T follicular helper cell (primary cell): ENCODE data around the gene MRPS16.

Experiments
- DNase-seq: peaks from one replicate; pipeline ENCODE4 v3.0.0-alpha.2; 2020; ENCODE audit warnings: low read depth

MRPS16 gene

DNA sequence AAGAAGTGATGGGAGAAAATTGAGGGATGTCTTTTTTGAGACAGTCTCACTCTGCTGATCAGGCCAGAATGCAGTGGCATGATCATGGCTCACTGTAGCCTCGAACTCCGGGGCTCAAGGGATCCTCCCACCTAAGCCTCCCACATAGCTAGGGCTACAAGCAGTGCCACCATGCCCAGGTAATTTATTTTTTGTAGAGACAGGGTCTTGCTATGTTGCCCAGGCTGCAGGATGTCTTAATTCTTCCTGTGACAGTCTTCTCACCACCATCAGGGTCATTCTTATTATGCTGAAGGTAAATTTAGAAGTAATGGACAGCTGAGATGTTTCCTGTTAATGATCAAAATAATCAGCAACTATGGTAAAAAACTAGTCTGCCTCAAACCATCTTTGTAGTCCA lies 12.5 kb downstream of the MRPS16 start:
- DNase-seq, result no peak

DNA sequence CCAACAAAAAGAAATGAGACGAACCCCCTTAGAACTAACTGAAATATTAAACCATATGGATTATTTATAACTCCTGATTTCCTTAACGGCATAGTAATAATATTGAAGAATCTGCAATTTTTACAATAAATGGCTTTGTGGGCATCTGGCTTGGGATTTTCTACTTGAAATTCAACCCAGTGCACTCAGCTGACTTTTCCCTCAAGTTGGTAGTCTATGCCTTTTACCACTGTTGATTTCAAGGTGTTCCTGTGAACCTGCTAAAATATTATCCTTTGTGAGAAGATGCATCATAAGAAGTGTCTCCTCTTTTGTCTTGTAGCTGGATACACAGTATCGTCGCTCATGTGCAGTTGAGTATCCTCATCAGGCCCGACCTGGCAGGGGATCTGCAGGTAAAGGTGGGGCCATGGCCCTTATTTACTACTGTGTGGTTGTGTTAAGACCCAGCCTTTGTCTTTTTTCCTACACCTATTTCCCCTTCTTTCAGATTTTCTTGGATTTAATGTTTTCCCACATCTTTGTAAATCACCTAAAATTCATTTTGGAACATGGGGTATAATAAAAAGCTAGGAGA lies 13.4 kb downstream of the MRPS16 start:
- DNase-seq, result no peak

GRCh38 chr10:73234695-73235094 lies 17.7 kb downstream of the MRPS16 start:
- no peak for DNase-seq

GRCh38 chr10:73233883-73234282 lies 18.6 kb downstream of the MRPS16 start:
- DNase-seq, result no peak

- DNase-seq, result no peak
Measured at GRCh38 chr10:73232887-73233286, 19.6 kb downstream of the MRPS16 start.

GRCh38 chr10:73229567-73229966 lies 22.9 kb downstream of the MRPS16 start:
- DNase-seq, result no peak

DNA sequence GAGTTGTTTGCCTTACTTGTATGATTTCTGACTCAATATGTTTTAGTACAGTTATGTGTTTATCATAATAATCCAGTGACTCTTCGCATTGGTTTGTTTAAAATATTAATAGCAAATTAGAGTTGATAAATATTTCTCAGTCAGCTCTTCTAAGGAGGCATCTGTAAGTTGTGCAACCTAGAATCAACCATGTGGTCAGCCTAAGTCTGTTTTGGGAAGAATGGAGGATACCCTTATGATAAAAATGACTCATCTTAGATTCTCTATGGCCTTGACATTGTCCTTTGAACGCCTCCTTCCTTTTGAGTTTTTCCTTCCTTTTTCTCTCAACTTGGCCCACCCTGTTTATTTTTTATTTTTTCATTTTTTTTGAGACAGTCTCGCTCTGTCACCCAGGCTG lies 24.2 kb downstream of the MRPS16 start:
- no peak for DNase-seq

DNA sequence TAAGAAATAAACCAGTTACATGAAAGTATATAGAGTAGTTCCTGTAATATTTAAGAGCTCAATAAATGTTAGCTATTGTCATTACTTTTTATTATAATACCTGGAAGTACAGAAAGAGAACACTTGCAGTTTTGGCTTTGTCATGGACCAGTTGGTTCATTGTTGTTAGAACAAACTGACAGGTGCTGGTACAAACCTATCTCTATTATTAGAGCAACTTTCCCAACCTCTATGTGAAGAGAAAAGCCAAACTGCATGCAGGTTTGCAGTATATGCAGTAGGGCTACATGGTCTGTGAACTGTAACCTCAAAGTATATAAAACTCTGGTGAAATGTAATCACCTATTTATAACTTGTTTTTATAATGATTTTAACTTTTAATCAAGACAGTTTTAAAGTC lies 25.8 kb downstream of the MRPS16 start:
- no peak for DNase-seq

- no peak for DNase-seq
Measured at GRCh38 chr10:73225518-73225917, 26.9 kb downstream of the MRPS16 start.

- DNase-seq, result no peak
Measured at GRCh38 chr10:73220989-73221388, 31.5 kb downstream of the MRPS16 start.

GRCh38 chr10:73219384-73219783 lies 33.1 kb downstream of the MRPS16 start:
- DNase-seq, result no peak

DNA sequence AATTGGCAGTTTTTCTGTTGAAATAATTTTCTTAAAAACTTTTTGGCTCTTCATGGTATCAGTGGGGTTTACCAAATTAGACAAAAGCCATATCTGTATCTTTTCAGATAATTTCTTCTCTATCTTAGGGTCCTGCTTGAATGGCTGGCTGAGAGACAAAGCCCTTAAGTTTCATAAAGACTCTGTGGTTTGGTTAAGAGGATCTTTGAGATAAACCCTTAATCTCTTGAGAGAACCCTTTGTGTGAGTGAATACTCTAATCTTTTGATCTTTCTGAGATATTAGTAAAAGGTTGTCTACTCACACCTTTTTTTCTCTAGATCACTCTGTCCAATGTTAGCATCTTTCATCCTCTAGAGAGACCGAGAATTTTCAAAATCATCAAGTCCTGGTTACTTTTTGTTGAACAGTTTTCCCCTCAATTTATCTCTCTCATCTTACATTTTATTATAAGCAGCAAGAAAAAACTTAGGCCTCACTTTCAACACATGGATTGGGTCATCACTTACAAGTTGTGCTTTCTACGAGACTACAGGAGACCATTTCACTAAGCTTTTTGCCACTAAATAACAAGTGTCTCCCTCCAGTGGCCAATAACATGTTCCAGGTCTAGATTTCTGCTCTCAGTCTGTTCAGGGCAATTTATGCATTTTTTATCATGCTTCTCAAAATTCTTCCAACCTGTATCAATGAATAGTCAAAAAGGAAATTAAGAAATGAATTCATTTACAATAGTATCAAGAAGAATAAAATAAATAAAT lies 33.8 kb downstream of the MRPS16 start:
- DNase-seq, result no peak

DNA sequence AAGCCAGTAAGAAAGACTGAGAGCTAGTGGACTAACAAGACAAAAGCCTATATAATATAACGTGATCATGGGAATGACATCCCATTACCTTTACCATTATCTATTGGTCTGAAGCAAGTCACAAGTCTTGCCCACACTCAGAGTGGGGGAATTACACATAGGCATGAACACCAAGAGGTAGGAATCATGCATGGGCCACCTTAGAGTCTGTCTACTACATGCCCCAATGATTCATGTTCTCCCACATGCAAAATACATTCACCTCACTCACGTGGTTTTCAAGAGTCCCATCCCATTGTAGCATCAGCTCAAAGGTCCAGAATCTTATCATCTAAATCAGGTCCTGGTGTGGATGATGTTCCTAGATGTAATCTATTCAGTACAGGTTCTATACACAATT lies 34.8 kb downstream of the MRPS16 start:
- no peak for DNase-seq

DNA sequence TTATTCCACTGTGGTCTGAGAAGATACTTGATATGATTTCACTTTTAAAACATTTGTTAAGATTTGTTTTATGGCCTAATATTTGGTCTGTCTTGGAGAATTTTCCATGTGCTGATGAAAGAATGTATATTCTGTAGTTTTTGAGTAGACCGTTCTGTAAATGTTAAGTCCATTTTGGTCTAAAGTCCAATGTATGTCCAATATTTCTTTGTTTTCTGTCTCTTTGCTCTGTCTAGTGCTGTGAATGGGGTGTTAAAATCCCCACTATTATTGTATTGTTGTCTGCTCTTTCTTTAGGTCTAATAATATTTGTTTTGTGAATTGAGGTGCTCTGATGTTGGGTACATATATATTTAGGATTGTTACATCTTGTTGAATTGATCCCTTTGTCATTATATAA lies 36.7 kb downstream of the MRPS16 start:
- no peak for DNase-seq

- no peak for DNase-seq
Measured at GRCh38 chr10:73211106-73211811, 41.2 kb downstream of the MRPS16 start.

DNA sequence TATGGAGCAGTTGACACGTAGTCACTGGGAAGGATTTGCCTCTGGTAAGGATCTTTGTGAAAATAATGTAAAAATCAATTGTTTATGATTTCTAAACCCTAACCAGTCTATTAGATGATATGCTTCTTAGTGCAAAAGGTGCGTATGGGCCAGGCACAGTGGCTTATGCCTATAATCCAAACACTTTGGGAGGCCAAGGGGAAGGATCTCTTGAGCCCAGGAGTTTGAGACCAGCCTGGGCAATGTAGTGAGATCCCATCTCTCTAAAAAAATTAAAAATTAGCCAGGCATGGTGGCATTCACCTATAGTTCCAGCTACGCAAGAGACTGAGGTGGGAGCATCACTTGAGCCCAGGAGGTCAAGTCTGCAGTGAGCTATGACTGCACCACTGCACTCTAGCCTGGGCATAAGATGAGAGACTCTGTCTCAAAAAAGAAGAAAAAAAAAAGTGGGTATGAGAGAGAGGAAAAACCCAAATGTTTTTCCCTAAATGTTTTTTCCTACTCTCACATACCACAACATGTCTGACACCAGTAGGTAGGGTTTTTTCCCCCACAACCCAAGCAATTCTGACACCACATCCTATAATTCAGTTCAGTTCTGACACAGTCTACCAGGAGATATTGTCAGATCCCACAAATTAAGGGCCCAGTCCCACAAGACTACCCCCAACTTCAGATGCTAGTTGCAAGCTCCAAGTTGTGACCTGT lies 41.9 kb downstream of the MRPS16 start:
- DNase-seq, result no peak

GRCh38 chr10:73209705-73210104 lies 42.7 kb downstream of the MRPS16 start:
- no peak for DNase-seq

DNA sequence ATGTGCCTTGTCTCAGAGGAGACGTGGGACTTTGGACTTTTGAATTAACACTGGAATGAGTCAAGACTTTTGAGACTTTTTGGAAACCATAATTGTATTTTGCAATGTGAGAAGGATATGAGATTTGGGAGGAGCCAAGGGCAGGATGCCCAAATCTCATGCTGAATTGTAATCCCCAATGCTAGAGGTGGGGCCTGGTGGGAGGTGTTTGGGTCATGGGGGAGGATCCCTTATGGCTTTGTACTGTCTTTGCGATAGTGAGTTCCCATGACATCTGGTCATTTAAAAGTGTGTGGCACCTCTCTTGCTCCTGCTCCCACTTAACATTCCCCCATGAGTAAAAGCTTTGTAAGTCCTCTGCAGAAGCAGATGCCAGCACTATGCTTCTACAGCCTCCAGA lies 44.6 kb downstream of the MRPS16 start:
- no peak for DNase-seq

- no peak for DNase-seq
Measured at GRCh38 chr10:73206385-73206784, 46.1 kb downstream of the MRPS16 start.

DNA sequence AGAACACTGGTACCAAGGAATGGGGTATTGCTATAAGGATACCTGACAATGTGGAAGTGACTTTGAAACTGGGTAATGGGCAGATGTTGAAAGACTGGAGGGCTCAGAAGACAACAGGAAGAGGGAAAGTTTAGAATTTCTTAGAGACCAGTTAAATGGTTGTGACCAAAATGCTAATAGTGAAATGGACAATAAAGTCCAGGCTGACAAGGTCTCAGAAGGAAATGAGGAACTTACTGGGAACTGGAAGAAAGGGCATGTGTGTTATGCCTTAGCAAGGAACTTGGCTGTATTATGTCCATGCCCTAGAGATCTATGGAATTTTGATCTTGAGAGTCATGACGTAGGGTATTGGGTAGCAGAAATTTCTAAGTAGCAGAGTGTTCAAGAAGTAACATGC lies 46.6 kb downstream of the MRPS16 start:
- no peak for DNase-seq

DNA sequence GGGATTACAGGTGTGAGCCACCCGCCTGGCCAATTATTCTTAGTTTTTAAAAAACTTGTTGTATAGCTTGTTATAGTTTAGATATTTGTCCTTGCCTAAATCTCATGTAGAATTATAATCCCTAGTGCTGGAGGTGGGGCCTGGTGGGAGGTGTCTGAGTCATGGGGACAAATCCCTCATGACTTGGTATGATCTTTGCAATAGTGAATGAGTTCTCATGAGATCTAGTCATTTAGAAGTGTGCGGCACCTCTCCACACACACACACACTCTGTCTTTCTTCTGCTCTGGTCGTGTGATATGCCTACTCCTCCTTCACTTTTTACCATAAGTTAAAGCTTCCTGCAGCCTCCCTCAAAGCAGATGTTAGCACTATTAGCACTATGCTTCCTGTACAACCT lies 47.4 kb downstream of the MRPS16 start:
- DNase-seq, result no peak
